HepG2 (cell line): Measurements from ENCODE around the gene PKNOX2. TPM values are rescaled to one million over a fixed set of nuclear protein-coding genes. Genes with fewer than 3 reads are reported as not detected.

Experiments used
- ATAC-seq: fragments of 200-7000 bp; cut with Tn5 transposase; 3 replicates; pipeline ENCODE4 v1.9.1; 2020; ENCODE audit warnings: mild to moderate bottlenecking, moderate library complexity
- BruUV-seq: library from RNA; stranded (reverse); fragments of 400-500 nt; replicated peaks from 2 replicates; lab custom pipeline; 2021; lab: Mats Ljungman, UMichigan
- CTCF ChIA-PET: fragments of 300-600 bp; formaldehyde crosslinking; extraction: SDS; loops from one replicate; lab custom pipeline; 2021; ENCODE audit warnings: low total read pairs, inconsistent platforms, low intra/inter-chr PET ratio; lab: Yijun Ruan, JAX
- POLR2A ChIA-PET: fragments of 350-600 bp; sonication (Branson Sonifier 250); formaldehyde crosslinking; loops from one replicate; lab custom pipeline; 2020; ENCODE audit warnings: antibody characterized with exemption, inconsistent platforms; lab: Yijun Ruan, JAX
- DNase-seq: peaks from one replicate; pipeline ENCODE4 v3.0.0-alpha.2; 2015; ENCODE audit warnings: low spot score
- FAIRE-seq: peaks from 3 replicates; lab custom pipeline; 2011; peaks lifted over from hg19 to GRCh38; lab: Jason Lieb, UNC
- H2AFZ ChIP-seq: one replicate; pipeline ENCODE4 v1.6.1; 2011; ENCODE audit warnings: low read length, inconsistent platforms
- H3K27ac ChIP-seq: fragments of 300-600 bp; 3 replicates; pipeline ENCODE4 v1.8.0; 2011; ENCODE audit warnings: mixed run types, mild to moderate bottlenecking, mixed read lengths, low read length, inconsistent platforms; ENCODE audit not compliant: insufficient read depth; ENCODE audit errors: extremely low read length
- H3K27me3 ChIP-seq, 2 experiments: fragments of 200-600 bp in 1 of 2; 2 replicates in 1 of 2; 3 replicates in 1 of 2; pipeline versions ENCODE4 v1.6.0 to v1.8.0; 2011; ENCODE audit warnings: low read length in 2 of 2, mild to moderate bottlenecking in 2 of 2, moderate library complexity in 2 of 2, inconsistent platforms in 1 of 2; ENCODE audit not compliant: insufficient read depth in 2 of 2, control insufficient read depth in 1 of 2
- H3K36me3 ChIP-seq, 2 experiments: fragments of 200-600 bp in 1 of 2; replicated peaks in 1 of 2; 2 replicates in 1 of 2; 3 replicates in 1 of 2; pipeline versions ENCODE4 v1.5.1 to v1.8.0; 2011; ENCODE audit warnings: low read length in 2 of 2, inconsistent platforms in 1 of 2; ENCODE audit not compliant: insufficient read depth in 2 of 2, control insufficient read depth in 1 of 2
- H3K4me1 ChIP-seq: 2 replicates; pipeline ENCODE4 v1.5.1; 2012; ENCODE audit warnings: low read length, inconsistent platforms; ENCODE audit not compliant: insufficient read depth
- H3K4me2 ChIP-seq: 2 replicates; pipeline ENCODE4 v1.6.0; 2011; ENCODE audit warnings: low read depth, low read length, inconsistent platforms
- H3K4me3 ChIP-seq, 3 experiments: fragments of 200-600 bp in 1 of 3; sonication (generic), shearing (Covaris generic) in 1 of 3; replicated peaks in 1 of 3; 2 replicates each; pipeline ENCODE4 v1.5.1; 2011 to 2016; ENCODE audit warnings: low read length in 3 of 3, inconsistent platforms in 2 of 3, low read depth in 2 of 3, mild to moderate bottlenecking in 2 of 3, control low read depth in 1 of 3, mixed read lengths in 1 of 3; ENCODE audit not compliant: insufficient read depth in 1 of 3
- H3K79me2 ChIP-seq: one replicate; pipeline ENCODE4 v1.6.1; 2011; ENCODE audit warnings: low read length, inconsistent platforms; ENCODE audit not compliant: insufficient read depth
- H3K9ac ChIP-seq: 2 replicates; pipeline ENCODE4 v1.6.0; 2011; ENCODE audit warnings: mild to moderate bottlenecking, low read depth, low read length, inconsistent platforms; ENCODE audit not compliant: insufficient read depth
- H3K9me3 ChIP-seq: 2 replicates; pipeline ENCODE4 v1.5.1; 2012; ENCODE audit warnings: mild to moderate bottlenecking, low read length
- H4K20me1 ChIP-seq: 2 replicates; pipeline ENCODE4 v1.6.0; 2011; ENCODE audit warnings: inconsistent platforms, mild to moderate bottlenecking, low read length, moderate library complexity; ENCODE audit not compliant: insufficient read depth
- CCDC6 ChIP-seq: sonication (generic); formaldehyde crosslinking; IDR thresholded peaks from 2 replicates; pipeline ENCODE4 v1.8.1; 2022; ENCODE audit warnings: mild to moderate bottlenecking, missing genetic modification reagents, moderate library complexity
- CREB1 ChIP-seq, 2 experiments: fragments of 450-650 bp in 1 of 2; IDR thresholded peaks; 2 replicates each; pipeline ENCODE4 v1.6.1; 2016 to 2017; ENCODE audit warnings: control low read depth in 1 of 2, mild to moderate bottlenecking in 1 of 2, missing compliant biosample characterization in 1 of 2, missing genetic modification characterization in 1 of 2
- HNRNPUL1 ChIP-seq: fragments of 200-400 bp; formaldehyde crosslinking; IDR thresholded peaks from 2 replicates; pipeline ENCODE4 v1.6.1; 2017; ENCODE audit warnings: low read depth, mild to moderate bottlenecking, low read length, moderate library complexity
- ISL2 ChIP-seq: sonication (generic); formaldehyde crosslinking; IDR thresholded peaks from 2 replicates; pipeline ENCODE4 v1.5.0; 2020; ENCODE audit warnings: missing genetic modification reagents
- MATR3 ChIP-seq: sonication (generic); formaldehyde crosslinking; IDR thresholded peaks from 2 replicates; pipeline ENCODE4 v1.4.0; 2020; ENCODE audit warnings: missing genetic modification reagents
- MTF1 ChIP-seq: sonication (generic); formaldehyde crosslinking; IDR thresholded peaks from 2 replicates; pipeline ENCODE4 v1.5.0; 2020; ENCODE audit warnings: missing genetic modification reagents
- MZF1 ChIP-seq: sonication (generic); formaldehyde crosslinking; IDR thresholded peaks from 2 replicates; pipeline ENCODE4 v1.8.1; 2023; ENCODE audit warnings: mild to moderate bottlenecking, missing genetic modification reagents, borderline replicate concordance
- ZNF530 ChIP-seq: sonication (generic); formaldehyde crosslinking; IDR thresholded peaks from 2 replicates; pipeline ENCODE4 v1.5.0; 2020; ENCODE audit warnings: low read depth, mild to moderate bottlenecking, missing genetic modification reagents
- ZNF589 ChIP-seq: sonication (generic); formaldehyde crosslinking; conservative IDR thresholded peaks from 2 replicates; pipeline ENCODE4 v1.8.0; 2022; ENCODE audit warnings: mild to moderate bottlenecking, moderate library complexity, missing genetic modification reagents
- ZNF629 ChIP-seq: sonication (generic); formaldehyde crosslinking; conservative IDR thresholded peaks from 2 replicates; pipeline ENCODE4 v1.5.0; 2020; ENCODE audit warnings: missing genetic modification reagents
- ZNF75D ChIP-seq: sonication (generic); formaldehyde crosslinking; IDR thresholded peaks from 2 replicates; pipeline ENCODE4 v1.8.1; 2023; ENCODE audit warnings: missing genetic modification reagents, mild to moderate bottlenecking, borderline replicate concordance
- WGBS: methylation state at CpG from one replicate; pipeline ENCODE4 v1.1.6; 2017; ENCODE audit warnings: low lambda C conversion rate; 5-methylcytosine and 5-hydroxymethylcytosine counted together
- in situ Hi-C: cut with HindIII; loops from 2 replicates; pipeline ENCODE4 v1.10.0; 2017; ENCODE audit warnings: low pct_unique_long_range_greater_than_20kb; ENCODE audit not compliant: extremely low pct_ligation_motif_present
- intact Hi-C: fragments of 100-400 bp; cut with micrococcal nuclease; formaldehyde crosslinking; loops from one replicate; pipeline ENCODE4 v1.10.0; 2022; ENCODE audit not compliant: unreplicated experiment
- polyA plus RNA-seq, 8 experiments: library from polyadenylated mRNA; depleted of rRNA in 3 of 8; stranded (reverse) in 7 of 8; unstranded in 1 of 8; fragments of >200 nt; fragmentation: Illumina TruSeq in 4 of 8; extraction: Trizol in 4 of 8; gene quantifications; 2 replicates each; pipeline versions ENCODE4 v1.2.1 to v1.2.3, GENCODE V29; 2011 to 2016; ENCODE audit warnings: low read depth in 4 of 8, missing spikeins in 1 of 8, mixed read lengths in 1 of 8; ENCODE audit not compliant: insufficient read depth in 1 of 8
- total RNA-seq, 5 experiments: library from RNA; depleted of rRNA; stranded (reverse); fragments of >200 nt; fragmentation: Illumina TruSeq; extraction: Trizol; gene quantifications; 2 replicates each; pipeline ENCODE4 v1.2.3, GENCODE V29; 2016; ENCODE audit warnings: low read depth in 1 of 5
- TF ChIP-seq, protein P1 (sequence below): fragments of 450-650 bp; IDR thresholded peaks from 2 replicates; pipeline ENCODE4 v1.6.1; 2017; ENCODE audit warnings: mild to moderate bottlenecking
- TF ChIP-seq, protein P2 (sequence below): IDR thresholded peaks from 2 replicates; pipeline ENCODE4 v1.6.1; 2016
- TF ChIP-seq, protein P3 (sequence below): sonication (generic); formaldehyde crosslinking; IDR thresholded peaks from 2 replicates; pipeline ENCODE4 v1.4.0; 2020; ENCODE audit warnings: low read depth, mild to moderate bottlenecking, missing genetic modification reagents

The PKNOX2 gene
- total and polyA plus RNA-seq, 2 of the 13 experiments (the other 11 are each of a cell fraction or from before 2014, with no cell fraction given): not detected

DNA sequence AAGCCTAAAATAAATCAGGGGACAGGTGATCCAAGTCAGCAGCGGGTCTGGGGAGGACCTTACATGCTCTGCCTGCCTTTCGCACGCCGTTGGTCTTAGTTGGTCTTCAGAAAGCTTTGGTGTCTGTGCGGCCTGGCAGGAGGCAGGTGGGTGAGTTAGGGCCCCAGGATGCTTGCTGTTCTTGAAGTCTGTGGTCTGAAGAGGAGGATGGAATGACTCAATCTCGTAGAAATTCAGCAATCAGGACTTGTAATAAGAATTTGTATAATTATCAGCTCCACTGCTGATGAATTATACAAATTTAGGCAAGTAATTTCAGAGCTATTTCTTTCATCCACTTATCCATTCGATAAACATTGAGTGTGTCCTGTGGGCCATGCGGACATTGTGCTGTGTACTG, 193.0 kb downstream of the PKNOX2 start:
- H3K4me1 ChIP-seq: no peaks in the 10 kb centered on the region
- intact Hi-C loops (no loop called here), in situ Hi-C loops (no loop called here)
- ChIA-PET POLR2A (no interaction called here), CTCF (no interaction called here)
- DNase-seq: no peak
- no TSS peak for BruUV-seq
- H3K9ac ChIP-seq: no peak overlapping the region
- no peaks in the 10 kb centered on the region for H3K79me2 ChIP-seq
- no peak overlapping the region for H2AFZ ChIP-seq
- no peak overlapping the region for H3K4me3 ChIP-seq
- no peak for FAIRE-seq
- no peak overlapping the region for H3K4me2 ChIP-seq
- H3K27me3 ChIP-seq: peaks cover 0 to 21% of the 10 kb centered on the region in 2 experiments; a peak in 2 of 5 replicates
- no peak overlapping the region for H3K27ac ChIP-seq
- H4K20me1 ChIP-seq: no peaks in the 10 kb centered on the region
- no peaks in the 10 kb centered on the region for H3K36me3 ChIP-seq
- no peaks in the 10 kb centered on the region for H3K9me3 ChIP-seq
- ATAC-seq: no peak
- WGBS: 37% methylated on average over 8 of the region's 8 CpGs
- TF ChIP-seq CREB1 (IDR thresholded peaks at IDR 0.05) (no peak), CREB1 (CRISPR knock-in tag; IDR thresholded peaks at IDR 0.05) (no peak), CCDC6 (CRISPR knock-in tag) (no peak), MZF1 (CRISPR knock-in tag) (no peak), ZNF75D (CRISPR knock-in tag) (no peak), HNRNPUL1 (no peak), MATR3 (CRISPR knock-in tag) (no peak), ZNF629 (CRISPR knock-in tag) (no peak), ZNF589 (CRISPR knock-in tag) (no peak), ISL2 (no peak), ZNF530 (CRISPR knock-in tag) (no peak), MTF1 (CRISPR knock-in tag) (no peak)
- TF ChIP-seq, protein P1, sequence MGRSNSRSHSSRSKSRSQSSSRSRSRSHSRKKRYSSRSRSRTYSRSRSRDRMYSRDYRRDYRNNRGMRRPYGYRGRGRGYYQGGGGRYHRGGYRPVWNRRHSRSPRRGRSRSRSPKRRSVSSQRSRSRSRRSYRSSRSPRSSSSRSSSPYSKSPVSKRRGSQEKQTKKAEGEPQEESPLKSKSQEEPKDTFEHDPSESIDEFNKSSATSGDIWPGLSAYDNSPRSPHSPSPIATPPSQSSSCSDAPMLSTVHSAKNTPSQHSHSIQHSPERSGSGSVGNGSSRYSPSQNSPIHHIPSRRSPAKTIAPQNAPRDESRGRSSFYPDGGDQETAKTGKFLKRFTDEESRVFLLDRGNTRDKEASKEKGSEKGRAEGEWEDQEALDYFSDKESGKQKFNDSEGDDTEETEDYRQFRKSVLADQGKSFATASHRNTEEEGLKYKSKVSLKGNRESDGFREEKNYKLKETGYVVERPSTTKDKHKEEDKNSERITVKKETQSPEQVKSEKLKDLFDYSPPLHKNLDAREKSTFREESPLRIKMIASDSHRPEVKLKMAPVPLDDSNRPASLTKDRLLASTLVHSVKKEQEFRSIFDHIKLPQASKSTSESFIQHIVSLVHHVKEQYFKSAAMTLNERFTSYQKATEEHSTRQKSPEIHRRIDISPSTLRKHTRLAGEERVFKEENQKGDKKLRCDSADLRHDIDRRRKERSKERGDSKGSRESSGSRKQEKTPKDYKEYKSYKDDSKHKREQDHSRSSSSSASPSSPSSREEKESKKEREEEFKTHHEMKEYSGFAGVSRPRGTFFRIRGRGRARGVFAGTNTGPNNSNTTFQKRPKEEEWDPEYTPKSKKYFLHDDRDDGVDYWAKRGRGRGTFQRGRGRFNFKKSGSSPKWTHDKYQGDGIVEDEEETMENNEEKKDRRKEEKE: no peak
- TF ChIP-seq, protein P2, sequence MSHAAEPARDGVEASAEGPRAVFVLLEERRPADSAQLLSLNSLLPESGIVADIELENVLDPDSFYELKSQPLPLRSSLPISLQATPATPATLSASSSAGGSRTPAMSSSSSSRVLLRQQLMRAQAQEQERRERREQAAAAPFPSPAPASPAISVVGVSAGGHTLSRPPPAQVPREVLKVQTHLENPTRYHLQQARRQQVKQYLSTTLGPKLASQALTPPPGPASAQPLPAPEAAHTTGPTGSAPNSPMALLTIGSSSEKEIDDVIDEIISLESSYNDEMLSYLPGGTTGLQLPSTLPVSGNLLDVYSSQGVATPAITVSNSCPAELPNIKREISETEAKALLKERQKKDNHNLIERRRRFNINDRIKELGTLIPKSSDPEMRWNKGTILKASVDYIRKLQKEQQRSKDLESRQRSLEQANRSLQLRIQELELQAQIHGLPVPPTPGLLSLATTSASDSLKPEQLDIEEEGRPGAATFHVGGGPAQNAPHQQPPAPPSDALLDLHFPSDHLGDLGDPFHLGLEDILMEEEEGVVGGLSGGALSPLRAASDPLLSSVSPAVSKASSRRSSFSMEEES (CRISPR knock-in tag): no peak
- TF ChIP-seq, protein P3, sequence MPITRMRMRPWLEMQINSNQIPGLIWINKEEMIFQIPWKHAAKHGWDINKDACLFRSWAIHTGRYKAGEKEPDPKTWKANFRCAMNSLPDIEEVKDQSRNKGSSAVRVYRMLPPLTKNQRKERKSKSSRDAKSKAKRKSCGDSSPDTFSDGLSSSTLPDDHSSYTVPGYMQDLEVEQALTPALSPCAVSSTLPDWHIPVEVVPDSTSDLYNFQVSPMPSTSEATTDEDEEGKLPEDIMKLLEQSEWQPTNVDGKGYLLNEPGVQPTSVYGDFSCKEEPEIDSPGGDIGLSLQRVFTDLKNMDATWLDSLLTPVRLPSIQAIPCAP (CRISPR knock-in tag): no peak
